HEK293 (cell line): ENCODE measurements around the gene UBA3.

Experiments
- TCF7L2 ChIP-seq: IDR thresholded peaks from 2 replicates; pipeline ENCODE4 v1.6.1; 2011; ENCODE audit warnings: low read depth, mild to moderate bottlenecking, inconsistent platforms, low read length, moderate library complexity, borderline replicate concordance
- ZBTB17 ChIP-seq: fragments of 450-650 bp; formaldehyde crosslinking; IDR thresholded peaks from 2 replicates; pipeline ENCODE4 v1.5.1; 2016; ENCODE audit warnings: missing biosample characterization, missing genetic modification characterization
- ZNF121 ChIP-seq: fragments of 450-650 bp; formaldehyde crosslinking; IDR thresholded peaks from 2 replicates; pipeline ENCODE4 v1.5.1; 2016; ENCODE audit warnings: missing biosample characterization, missing genetic modification characterization
- TF ChIP-seq, protein P1 (sequence below): fragments of 450-650 bp; formaldehyde crosslinking; IDR thresholded peaks from 2 replicates; pipeline ENCODE4 v1.5.1; 2016; ENCODE audit warnings: missing biosample characterization, missing genetic modification characterization

DNA sequence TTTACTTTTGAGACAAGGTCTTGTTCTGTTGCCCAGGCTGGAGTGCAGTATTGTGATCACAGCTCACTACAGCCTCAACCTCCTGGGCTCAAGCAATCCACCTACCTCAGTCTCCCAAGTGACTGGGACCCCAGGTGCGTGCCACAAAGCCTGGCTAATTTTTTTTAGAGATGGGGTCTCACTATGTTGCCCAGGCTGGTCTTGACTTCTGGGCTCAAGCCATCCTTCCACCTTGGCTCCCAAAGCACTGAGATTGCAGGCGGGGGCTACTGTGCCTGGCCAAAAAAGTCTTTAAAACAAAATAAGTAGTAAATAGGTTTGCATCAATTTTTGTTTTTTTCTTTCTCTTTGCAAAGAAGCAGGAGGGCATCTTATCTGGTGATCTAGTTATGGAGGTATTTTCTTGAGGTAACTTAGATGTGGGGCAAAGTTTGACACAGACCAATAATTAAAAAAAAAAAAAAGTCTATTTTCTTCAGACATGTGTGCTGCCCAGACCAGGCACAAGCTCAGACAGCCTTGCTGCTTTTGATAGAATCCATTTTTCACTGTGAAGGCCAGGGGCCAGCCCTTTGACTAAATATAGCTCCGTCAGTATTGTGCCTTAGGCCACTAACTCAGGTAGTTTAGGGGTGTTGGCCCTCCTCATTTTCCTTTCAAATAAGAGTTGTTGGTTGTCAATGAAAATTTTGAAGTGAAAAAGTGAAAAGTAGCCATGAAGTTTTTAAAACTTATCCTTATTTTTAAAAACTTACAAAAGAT, 7.0 kb upstream of the UBA3 start:
- TF ChIP-seq ZBTB17 (no peak), ZNF121 (tag by site-specific recombination) (peak; percentile 77; the same call in 1 of the 2 replicates), TCF7L2 (no peak)
- TF ChIP-seq, protein P1, sequence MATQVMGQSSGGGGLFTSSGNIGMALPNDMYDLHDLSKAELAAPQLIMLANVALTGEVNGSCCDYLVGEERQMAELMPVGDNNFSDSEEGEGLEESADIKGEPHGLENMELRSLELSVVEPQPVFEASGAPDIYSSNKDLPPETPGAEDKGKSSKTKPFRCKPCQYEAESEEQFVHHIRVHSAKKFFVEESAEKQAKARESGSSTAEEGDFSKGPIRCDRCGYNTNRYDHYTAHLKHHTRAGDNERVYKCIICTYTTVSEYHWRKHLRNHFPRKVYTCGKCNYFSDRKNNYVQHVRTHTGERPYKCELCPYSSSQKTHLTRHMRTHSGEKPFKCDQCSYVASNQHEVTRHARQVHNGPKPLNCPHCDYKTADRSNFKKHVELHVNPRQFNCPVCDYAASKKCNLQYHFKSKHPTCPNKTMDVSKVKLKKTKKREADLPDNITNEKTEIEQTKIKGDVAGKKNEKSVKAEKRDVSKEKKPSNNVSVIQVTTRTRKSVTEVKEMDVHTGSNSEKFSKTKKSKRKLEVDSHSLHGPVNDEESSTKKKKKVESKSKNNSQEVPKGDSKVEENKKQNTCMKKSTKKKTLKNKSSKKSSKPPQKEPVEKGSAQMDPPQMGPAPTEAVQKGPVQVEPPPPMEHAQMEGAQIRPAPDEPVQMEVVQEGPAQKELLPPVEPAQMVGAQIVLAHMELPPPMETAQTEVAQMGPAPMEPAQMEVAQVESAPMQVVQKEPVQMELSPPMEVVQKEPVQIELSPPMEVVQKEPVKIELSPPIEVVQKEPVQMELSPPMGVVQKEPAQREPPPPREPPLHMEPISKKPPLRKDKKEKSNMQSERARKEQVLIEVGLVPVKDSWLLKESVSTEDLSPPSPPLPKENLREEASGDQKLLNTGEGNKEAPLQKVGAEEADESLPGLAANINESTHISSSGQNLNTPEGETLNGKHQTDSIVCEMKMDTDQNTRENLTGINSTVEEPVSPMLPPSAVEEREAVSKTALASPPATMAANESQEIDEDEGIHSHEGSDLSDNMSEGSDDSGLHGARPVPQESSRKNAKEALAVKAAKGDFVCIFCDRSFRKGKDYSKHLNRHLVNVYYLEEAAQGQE (tag by site-specific recombination), result no peak
